OCI-LY7 (cell line): ENCODE data around the gene POFUT1. TPM values are rescaled to one million over a fixed set of nuclear protein-coding genes. Genes with fewer than 3 reads are reported as not detected.

ENCODE experiments used
- BruUV-seq: library from RNA; stranded (reverse); fragments of 400-500 nt; replicated peaks from 2 replicates; lab custom pipeline; 2021; lab: Mats Ljungman, UMichigan
- CTCF ChIA-PET: fragments of 300-600 bp; sonication (Branson Sonifier 250); formaldehyde crosslinking; loops from one replicate; lab custom pipeline; 2022; ENCODE audit warnings: antibody characterized with exemption; ENCODE audit not compliant: unreplicated experiment; lab: Charles Lee
- POLR2A ChIA-PET: fragments of 300-600 bp; sonication (Branson Sonifier 250); formaldehyde crosslinking; loops from one replicate; lab custom pipeline; 2022; ENCODE audit warnings: antibody characterized with exemption; lab: Charles Lee
- DNase-seq: peaks from one replicate; pipeline ENCODE4 v3.0.0-alpha.2; 2015; ENCODE audit warnings: low spot score
- H2AFZ ChIP-seq: fragments of 200-600 bp; sonication (generic), shearing (Covaris generic); 2 replicates; pipeline ENCODE4 v1.6.1; 2014; ENCODE audit warnings: mild to moderate bottlenecking, antibody characterized with exemption, low read length, moderate library complexity
- H3K27ac ChIP-seq: fragments of 200-600 bp; sonication (generic); 2 replicates; pipeline ENCODE4 v1.5.1; 2014; ENCODE audit warnings: mixed run types, low read depth, mild to moderate bottlenecking, moderate library complexity, low read length, inconsistent platforms; ENCODE audit not compliant: poor library complexity, severe bottlenecking
- H3K36me3 ChIP-seq: fragments of 200-600 bp; sonication (generic); 2 replicates; pipeline ENCODE4 v1.6.1; 2014; ENCODE audit warnings: mild to moderate bottlenecking, antibody characterized with exemption, low read length, moderate library complexity, mixed read lengths; ENCODE audit not compliant: insufficient read depth
- H3K4me1 ChIP-seq: fragments of 200-600 bp; sonication (generic); 2 replicates; pipeline ENCODE4 v1.5.1; 2014; ENCODE audit warnings: mild to moderate bottlenecking, low read length; ENCODE audit not compliant: insufficient read depth, poor library complexity, severe bottlenecking
- H3K4me2 ChIP-seq: fragments of 200-600 bp; sonication (generic); 2 replicates; pipeline ENCODE4 v1.6.1; 2014; ENCODE audit warnings: mild to moderate bottlenecking, low read length
- H3K4me3 ChIP-seq: fragments of 200-600 bp; sonication (generic); 2 replicates; pipeline ENCODE4 v1.5.1; 2014; ENCODE audit warnings: mild to moderate bottlenecking, low read depth, low read length; ENCODE audit not compliant: poor library complexity, severe bottlenecking
- H3K79me2 ChIP-seq: fragments of 200-600 bp; sonication (generic); 2 replicates; pipeline ENCODE4 v1.6.1; 2016; ENCODE audit warnings: low read depth, mild to moderate bottlenecking, low read length, moderate library complexity, mixed read lengths; ENCODE audit not compliant: insufficient read depth
- H3K9me2 ChIP-seq: fragments of 200-600 bp; sonication (generic); 2 replicates; pipeline ENCODE4 v1.6.1; 2016; ENCODE audit warnings: mild to moderate bottlenecking, low read length, mixed read lengths; ENCODE audit not compliant: insufficient read depth
- H3K9me3 ChIP-seq: fragments of 200-600 bp; sonication (generic); 2 replicates; pipeline ENCODE4 v1.6.1; 2014; ENCODE audit warnings: mild to moderate bottlenecking, mixed run types, low read length, mixed read lengths
- H4K20me1 ChIP-seq: fragments of 200-600 bp; sonication (generic); 2 replicates; pipeline ENCODE4 v1.6.1; 2014; ENCODE audit warnings: mild to moderate bottlenecking, antibody characterized with exemption, low read length, moderate library complexity, mixed read lengths; ENCODE audit not compliant: insufficient read depth
- EZH2phosphoT487 ChIP-seq: fragments of 200-600 bp; sonication (generic); IDR thresholded peaks from 2 replicates; pipeline ENCODE4 v1.6.1; 2018; ENCODE audit warnings: low read depth, borderline replicate concordance, mild to moderate bottlenecking, mixed run types, antibody characterized with exemption, low read length, moderate library complexity, mixed read lengths
- intact Hi-C: fragments of 100-400 bp; cut with micrococcal nuclease; formaldehyde crosslinking; loops from one replicate; pipeline ENCODE4 v1.10.0; 2022; ENCODE audit not compliant: unreplicated experiment
- total RNA-seq, 2 experiments: library from RNA; depleted of rRNA in 1 of 2; stranded (reverse); fragments of >200 nt in 1 of 2; shearing (Covaris generic) in 1 of 2; gene quantifications; 2 replicates each; pipeline ENCODE4 v1.2.3, GENCODE V29; 2014 to 2022
- TF ChIP-seq, protein P1 (sequence below): fragments of 200-600 bp; sonication (generic); conservative IDR thresholded peaks from 2 replicates; pipeline ENCODE4 v1.5.1; 2014; ENCODE audit warnings: mild to moderate bottlenecking, antibody characterized with exemption, low read length, moderate library complexity, mixed read lengths

The POFUT1 gene
- total RNA-seq, 2 experiments from 2014 or later, result 21.4 to 33.1 TPM

- Histone ChIP-seq H3K9me3 (no peaks in the 10 kb centered on the region), H4K20me1 (no peaks in the 10 kb centered on the region), H3K27ac (peak overlapping the region; percentile 57), H3K4me1 (peaks cover 91% of the 10 kb centered on the region), H3K79me2 (peaks cover 88% of the 10 kb centered on the region), H3K36me3 (peaks cover 17% of the 10 kb centered on the region), H2AFZ (no peak overlapping the region), H3K4me3 (peak overlapping the region; percentile 20), H3K9me2 (no peaks in the 10 kb centered on the region), H3K4me2 (peak overlapping the region; percentile 61)
- BruUV-seq, result no TSS peak
- POLR2A ChIA-PET, result interaction anchor here (0.6 to 0.9 kb wide), 3 partner anchors 9 to 88 kb away, joined by 3 to 5 read pairs (median 3); no protein-coding TSS in a partner anchor
- CTCF ChIA-PET, result no interaction called here
- intact Hi-C loops, result no loop called here
- peak; percentile 29 for DNase-seq
- TF ChIP-seq EZH2phosphoT487, result no peak
- TF ChIP-seq, protein P1, sequence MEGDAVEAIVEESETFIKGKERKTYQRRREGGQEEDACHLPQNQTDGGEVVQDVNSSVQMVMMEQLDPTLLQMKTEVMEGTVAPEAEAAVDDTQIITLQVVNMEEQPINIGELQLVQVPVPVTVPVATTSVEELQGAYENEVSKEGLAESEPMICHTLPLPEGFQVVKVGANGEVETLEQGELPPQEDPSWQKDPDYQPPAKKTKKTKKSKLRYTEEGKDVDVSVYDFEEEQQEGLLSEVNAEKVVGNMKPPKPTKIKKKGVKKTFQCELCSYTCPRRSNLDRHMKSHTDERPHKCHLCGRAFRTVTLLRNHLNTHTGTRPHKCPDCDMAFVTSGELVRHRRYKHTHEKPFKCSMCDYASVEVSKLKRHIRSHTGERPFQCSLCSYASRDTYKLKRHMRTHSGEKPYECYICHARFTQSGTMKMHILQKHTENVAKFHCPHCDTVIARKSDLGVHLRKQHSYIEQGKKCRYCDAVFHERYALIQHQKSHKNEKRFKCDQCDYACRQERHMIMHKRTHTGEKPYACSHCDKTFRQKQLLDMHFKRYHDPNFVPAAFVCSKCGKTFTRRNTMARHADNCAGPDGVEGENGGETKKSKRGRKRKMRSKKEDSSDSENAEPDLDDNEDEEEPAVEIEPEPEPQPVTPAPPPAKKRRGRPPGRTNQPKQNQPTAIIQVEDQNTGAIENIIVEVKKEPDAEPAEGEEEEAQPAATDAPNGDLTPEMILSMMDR, result no peak
Measured at GRCh38 chr20:32282461-32282860, 74.8 kb downstream of the POFUT1 start.

GRCh38 chr20:32285082-32285620, 77.5 kb downstream of the POFUT1 start:
- TF ChIP-seq, protein P1, result no peak
- TF ChIP-seq EZH2phosphoT487, result no peak
- Histone ChIP-seq H3K4me2 (peak overlapping the region; percentile 74), H3K4me1 (peaks cover 95% of the 10 kb centered on the region), H3K9me3 (no peaks in the 10 kb centered on the region), H3K79me2 (peaks cover 90% of the 10 kb centered on the region), H3K9me2 (no peaks in the 10 kb centered on the region), H3K4me3 (peak overlapping the region; percentile 58), H2AFZ (peak overlapping the region; percentile 6; the same call in 1 of the 2 replicates), H4K20me1 (no peaks in the 10 kb centered on the region), H3K36me3 (peaks cover 30% of the 10 kb centered on the region), H3K27ac (peak overlapping the region; percentile 98)
- CTCF ChIA-PET, result interaction anchor here (0.6 to 1.3 kb wide), 3 partner anchors 8 to 181 kb away, joined by 4 to 5 read pairs (median 4); partner anchors contain the start of gene KIF3B
- intact Hi-C loops, result loop anchor here (2.0 kb wide), 2 partner anchors 74 to 78 kb away; partner anchors contain the start of genes ASXL1, PLAGL2 and POFUT1
- TSS peak; percentile 97 for BruUV-seq
- POLR2A ChIA-PET, result interaction anchor here (0.6 to 2.6 kb wide), 27 partner anchors 9 to 249 kb away, joined by 3 to 14 read pairs (median 5); partner anchors contain the start of gene KIF3B
- no peak for DNase-seq
